SIG-M5 (cell line): Measurements from ENCODE around the gene AGR2.
"Not testable (repeated sequence)": the region's sequence is repeated elsewhere in the genome, so short reads cannot be mapped to it uniquely, and the experiment has no call there.

ENCODE experiments used
- DNase-seq: peaks from one replicate; lab custom pipeline; 2025; lab: John Stamatoyannopoulos, UW

Gene AGR2

DNA sequence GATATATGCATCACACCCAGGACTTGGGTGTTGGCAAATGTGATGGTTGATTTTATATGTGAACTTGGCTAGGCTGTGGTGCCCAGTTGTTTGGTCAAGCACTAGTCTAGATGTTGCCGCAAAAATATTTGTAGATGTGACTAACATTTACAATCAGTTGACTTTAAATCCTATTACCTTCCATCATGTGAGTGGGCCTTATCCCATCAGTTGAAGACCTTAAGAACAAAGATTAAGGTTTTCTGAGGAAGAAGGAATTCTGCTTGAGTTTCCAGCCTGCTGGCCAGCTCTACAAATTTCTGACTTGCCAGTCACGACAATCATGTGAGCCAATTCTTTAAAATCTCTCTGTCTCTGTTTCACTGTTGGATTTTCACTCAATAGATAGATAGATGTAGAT lies 30.9 kb downstream of the AGR2 start:
- no peak for DNase-seq

DNA sequence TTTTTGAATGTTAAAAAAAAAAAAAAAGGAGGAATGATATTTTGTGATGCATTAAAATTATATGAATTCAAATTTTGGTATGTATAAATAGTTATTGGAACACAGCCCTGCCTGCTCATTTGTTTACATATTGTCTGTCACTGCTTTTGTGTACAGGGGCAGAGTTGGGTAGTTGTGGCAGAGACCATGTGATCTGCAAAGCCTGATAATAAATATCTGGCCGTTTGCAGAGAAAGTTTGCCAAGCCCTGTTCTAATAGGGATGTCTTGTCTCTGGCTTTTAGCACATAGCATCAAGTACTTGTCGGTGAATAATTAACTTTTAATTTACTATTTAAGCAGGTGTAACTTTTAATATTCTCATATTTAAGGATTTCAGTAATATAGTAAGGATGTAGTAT lies 31.5 kb downstream of the AGR2 start:
- DNase-seq: no peak

DNA sequence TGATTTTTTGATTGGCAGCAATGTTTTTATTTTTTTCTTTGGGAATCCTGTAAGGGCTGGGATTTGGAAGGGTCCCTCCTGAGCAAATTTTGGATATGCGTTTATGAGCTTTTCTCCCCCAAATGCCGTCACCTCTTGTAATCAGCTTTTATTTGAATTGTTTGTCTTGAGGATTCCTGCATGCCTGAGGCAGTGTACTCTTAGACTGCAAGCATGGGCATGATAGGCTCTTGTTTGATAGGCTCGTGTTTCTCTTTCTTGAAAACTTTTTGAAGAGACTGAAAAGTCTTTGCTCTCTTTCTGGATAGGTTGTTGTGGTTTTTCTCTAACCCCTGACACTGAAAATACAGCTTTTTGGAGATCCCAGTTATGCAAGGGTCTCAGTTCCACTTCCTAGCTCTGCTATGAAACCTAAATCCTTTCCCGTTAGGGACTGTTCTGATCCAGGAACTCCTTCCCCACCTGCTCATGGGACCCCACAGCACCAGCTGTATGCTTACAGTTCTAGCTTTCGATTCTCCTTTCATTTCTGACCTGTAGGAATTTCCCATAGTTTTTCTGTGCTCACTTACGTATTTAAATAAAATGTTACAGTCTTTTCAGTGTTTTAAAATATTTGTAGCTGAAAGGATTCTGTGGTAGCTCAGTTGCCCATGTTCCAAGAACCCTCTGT lies 34.0 kb downstream of the AGR2 start:
- DNase-seq: no peak

DNA sequence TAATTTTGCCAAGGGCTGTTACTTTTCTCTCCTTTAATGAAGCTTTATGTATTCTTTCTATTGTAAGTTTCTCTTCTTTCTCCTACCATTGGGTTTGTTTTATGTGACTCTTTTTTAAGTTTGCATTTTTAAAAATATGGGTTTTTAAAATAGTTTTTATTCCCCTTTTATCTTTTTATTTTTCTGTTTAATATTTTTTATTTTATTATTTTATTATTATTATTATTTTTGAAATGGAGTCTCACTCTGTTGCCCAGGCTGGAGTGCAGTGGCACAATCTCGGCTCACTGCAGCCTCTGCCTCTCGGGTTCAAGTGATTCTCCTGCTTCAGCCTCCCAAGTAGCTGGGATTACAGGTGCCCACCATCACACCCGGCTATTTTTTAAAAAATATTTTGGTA lies 34.8 kb downstream of the AGR2 start:
- not testable (repeated sequence) for DNase-seq

DNA sequence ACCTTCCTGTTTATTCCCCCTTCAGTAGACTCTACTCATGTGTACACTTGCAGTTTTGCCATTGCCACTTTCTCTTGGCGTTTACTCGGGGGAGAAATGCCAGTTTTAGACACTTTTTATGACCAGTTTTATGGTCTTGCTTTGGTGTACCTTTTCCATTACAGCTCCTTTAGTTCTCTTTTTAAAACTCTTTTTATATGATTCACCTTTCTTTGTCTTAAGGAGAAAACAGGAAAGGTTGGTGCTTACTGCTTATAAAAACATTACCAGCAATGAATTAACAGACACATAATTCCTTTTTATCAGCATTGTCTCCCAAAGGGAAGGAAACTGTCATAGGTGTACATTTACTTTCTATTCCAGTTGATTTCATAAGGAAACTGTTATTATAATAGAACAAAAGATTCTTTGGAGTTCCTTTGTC lies 39.4 kb downstream of the AGR2 start:
- no peak for DNase-seq

DNA sequence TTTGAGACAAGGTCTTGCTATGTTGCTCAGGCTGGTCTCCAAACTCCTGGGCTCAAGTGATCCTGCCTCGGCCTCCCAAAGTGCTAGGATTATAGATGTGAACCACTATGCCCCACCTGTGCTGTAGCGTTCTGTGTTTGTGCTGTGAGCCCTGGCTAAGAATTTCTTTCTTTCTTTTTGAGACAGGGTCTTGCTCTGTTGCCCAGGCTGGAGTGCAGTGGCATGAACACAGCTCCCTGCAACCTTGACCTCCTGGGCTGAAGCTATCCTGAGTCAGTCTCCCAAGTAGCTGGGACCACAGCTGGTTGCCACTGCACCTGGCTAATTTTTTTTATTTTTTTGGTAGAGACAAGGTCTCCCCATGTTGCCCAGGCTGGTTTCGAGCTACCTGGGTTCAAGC lies 39.9 kb downstream of the AGR2 start:
- no peak for DNase-seq

DNA sequence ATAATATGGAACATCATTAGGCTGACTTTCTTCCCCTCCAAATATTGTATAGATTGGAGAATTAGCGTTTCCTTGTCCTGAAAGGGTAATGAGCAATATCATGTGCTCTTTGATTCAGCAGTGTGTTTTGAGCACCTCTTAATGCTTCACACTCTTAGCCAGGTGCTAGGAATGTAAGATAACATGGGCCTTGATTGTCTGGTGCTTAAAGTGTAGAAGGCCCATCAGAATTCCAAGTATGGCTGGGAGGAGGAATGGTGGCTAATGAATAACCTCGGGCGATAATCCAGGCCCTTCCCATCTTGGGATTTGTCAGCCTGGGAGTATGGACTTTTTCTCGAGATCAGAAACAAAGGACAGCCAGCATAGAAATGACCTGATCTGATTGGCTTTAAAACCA lies 42.6 kb downstream of the AGR2 start:
- no peak for DNase-seq

DNA sequence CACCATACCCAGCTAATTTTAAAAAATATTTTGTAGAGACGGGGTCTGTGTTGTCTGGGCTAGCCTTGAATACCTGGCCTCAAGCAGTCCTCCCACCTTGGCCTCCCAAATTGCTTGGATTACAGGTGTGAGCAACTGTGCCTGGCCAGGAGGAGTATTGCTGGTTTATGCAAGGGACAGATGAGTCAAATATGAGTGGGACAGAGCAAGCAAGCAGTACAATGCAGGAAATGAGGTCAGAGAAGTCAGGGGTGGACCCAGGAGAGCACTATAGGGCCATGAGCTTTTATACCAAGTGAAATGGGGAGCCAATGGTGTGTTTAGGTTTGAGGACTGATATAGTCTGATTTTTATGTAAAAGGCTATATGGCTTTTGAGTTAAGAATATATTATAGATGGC lies 45.0 kb downstream of the AGR2 start:
- DNase-seq: no peak

DNA sequence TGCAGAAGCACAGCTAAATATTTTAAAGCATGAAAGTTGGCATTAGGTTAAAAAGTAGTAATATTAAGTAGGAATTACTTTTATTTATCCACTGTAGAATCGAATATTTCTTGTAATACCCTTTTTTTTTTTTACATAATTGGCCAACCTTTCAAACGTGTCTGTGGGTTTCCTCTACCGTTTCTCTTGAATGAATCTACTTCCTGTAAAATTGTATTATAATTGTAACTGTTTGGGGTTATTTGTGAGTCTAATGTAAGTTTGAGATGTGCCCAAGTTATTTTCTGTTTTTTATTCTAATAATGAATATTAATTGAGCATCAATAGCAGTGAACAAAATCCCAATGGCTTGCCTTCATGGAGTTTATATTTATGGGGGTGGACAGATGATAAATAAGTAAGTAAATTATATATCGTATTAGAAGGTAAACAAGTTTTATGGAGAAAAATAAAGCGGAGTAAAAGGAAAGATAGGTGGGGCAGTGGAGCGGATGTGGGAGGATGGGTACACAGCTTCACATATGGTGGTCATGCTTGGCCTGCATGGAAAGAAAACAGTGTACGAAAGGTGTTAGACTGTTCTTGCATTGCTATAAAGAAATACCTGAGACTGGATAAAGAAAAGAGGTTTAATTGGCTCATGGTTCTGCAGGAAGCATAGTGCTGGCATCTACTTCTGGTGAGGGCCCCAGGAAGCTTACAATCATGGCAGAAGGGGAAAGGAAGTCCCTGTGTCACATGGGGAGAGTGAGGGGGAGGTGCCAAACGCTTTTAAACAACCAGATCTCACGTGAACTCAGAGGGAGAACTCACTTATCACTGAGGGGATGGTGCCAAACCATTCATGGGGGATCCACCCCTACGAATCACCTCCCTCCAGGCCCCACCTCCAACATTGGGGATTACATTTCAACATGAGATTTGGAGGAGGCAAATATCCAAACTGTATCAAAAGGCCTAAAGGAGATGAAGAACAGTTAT lies 45.9 kb downstream of the AGR2 start:
- DNase-seq: no peak

DNA sequence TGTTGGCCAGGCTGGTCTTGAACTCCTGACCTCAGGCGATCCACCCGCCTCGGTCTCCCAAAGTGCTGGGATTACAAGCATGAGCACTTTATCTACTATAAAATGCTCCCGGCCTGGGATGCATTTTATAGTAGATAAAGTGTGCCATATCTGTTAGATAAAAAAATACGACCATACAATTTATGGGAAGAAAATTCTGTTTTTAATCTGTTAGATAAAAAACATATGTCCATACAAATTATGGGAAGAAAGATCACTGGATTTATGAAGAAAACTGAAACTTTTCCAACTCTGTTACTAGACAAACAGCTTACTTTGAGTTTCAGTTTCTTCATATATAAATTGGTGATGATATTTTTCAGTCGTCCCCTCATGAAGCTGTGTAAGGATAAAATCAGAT lies 46.8 kb downstream of the AGR2 start:
- no peak for DNase-seq

DNA sequence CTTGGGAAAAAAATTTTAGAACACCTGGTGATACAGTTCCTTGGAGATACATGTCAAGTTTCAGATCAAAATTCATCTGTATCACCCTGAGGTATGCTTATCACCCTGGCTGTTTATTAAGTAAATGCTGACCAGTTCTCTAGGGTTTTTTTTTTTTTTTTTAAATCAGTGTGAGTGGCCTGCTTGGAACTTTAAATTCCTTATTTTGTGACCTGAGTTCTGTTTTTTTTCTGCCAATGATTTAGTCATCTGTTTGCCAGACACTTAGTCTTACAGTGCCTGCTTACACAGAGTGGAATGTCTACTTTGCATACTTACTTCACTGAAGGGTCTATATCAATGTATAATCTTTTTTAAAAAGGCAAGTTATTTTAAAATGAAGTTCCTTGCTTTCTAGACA lies 49.4 kb downstream of the AGR2 start:
- no peak for DNase-seq

DNA sequence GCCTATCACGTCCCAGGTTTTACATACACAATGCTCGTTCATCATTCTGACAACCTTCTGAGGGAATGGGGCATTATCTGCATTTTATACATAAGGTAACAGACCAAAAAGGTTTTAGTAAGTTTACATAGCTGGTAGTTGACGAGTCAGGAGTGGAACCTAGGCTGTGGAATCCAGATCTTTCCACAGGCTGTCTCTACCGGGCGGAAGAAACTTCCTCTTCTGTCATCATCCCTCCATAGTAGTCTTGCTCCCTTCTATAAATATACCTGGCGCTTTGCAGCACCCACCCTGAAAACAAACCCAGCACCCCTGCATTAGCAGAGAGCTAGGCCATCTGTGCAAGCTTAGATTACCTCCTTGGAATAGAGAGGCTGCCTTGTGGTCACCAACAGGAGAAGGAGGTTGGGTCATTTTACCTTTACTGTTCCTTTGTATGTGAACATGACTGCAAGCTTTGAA lies 49.9 kb downstream of the AGR2 start:
- no peak for DNase-seq

DNA sequence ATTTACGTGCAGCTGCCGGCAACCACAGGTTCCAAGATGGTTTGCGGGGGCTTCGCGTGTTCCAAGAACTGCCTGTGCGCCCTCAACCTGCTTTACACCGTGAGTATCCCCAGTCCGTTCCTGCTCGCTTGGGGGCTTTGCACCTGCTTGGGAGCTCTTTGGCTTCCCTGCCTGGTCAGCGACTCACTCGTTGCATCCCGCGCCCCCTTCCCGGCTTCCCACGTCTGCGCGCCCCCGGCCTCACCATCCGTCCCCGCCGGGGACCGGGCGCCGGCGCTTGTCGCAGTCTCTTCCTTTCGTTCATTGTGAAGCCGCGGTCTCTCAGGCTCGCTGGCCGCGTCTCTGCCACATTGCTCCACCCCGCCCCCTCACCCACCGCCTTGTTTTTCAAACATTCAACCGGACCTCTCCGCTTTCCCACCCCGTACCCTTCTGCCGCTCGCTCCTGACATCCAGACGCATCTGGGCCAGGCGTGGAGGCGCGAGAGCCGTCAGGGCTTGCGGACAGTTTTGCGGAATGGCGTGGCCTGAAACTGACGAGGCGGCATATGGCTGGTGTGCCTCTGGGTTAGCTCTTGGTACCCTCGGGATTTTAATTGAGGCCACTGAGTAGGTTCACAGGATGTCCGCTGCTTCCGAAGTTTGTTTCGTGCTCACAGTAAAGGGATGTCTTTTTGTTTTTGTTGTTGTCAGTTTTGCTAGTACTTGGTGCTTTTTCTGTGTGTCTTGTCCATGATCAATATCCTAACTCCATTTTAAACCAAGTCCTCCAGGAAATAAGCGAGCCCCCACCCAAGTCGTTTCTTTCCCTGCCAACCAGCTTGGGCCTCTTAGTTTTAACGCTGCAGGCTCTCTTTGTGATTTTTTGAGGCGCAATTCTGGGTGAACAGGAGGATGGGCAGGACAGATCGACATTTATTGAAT lies 50.6 kb downstream of the AGR2 start:
- no peak for DNase-seq

DNA sequence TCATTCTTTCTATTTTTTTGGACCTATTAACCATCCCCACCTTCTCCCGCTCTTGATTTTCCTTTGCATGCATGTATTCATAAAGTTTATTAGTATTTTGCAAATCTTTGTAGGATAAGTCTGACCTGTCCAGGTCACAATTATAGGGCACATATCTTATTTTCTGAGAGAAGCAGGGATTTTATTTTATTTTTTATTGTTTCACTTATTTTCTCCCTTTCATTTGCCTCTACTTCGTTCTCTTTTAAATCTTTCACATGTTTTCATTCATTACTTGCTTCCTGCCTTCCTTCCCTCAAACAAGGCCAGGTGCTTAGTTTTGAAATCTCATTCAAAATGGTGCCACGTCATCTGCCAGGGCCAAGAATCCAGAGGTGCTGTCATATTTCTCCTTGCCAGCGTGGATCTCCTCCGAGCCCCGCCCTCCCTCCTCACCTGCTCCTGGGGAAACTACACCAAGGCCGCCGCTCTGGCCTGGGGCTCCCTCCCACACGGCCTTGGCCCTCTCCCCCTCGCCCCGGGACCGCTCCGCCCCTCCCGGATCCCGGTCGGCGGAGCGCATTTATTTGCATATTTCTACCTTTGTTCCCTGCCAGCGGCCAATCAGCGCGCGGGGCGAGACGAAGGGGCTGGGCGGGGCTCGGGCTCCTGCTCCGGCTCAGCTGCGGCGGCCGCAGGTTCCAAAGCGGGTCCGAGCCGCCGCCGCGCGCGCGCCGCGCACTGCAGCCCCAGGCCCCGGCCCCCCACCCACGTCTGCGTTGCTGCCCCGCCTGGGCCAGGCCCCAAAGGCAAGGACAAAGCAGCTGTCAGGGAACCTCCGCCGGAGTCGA lies 51.5 kb downstream of the AGR2 start, which contains the start of gene TSPAN13:
TSS of gene TSPAN13 (plus strand) at position 654 of the 830 bp plus-strand sequence. CDS start 213 bp downstream, outside the sequence.
- no peak for DNase-seq

DNA sequence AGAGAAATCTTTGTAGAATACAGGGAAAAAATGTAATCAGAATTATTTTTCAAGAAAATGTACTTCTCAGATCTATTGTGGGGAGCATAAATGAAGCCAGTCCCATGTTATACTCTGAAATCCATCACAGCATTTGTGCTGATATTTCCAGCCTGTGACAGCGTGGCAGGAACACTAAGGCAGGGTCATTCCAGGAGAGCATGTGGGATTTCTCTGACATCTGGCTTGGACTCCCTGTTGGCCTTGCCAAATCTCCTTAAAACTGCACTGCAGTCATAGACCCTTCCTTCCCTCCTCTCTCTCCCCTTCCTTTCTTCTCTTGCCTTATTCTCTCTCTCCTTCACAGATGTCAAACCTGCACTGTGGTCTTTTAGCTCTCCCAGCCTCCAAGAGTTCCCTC lies 57.7 kb downstream of the AGR2 start:
- DNase-seq: no peak

DNA sequence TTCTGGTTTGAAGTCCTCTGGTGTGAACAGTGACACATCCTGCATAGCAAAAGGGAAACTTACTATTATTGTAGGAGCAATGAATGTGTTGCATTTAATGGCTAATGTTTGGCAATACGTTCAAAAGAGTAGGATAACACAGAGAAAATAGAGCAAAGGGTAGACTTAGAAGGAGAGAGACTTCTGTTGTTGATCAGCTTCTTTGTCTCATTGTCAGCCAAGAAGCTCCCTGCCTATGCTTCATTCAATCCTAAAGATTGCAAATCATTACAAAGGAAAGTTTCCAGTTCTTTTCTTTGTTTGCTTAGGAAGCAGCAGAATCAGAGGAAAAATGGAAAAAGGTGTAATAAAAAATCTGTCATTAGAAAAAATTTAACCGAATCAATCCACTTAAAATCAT lies 59.2 kb downstream of the AGR2 start:
- no peak for DNase-seq

DNA sequence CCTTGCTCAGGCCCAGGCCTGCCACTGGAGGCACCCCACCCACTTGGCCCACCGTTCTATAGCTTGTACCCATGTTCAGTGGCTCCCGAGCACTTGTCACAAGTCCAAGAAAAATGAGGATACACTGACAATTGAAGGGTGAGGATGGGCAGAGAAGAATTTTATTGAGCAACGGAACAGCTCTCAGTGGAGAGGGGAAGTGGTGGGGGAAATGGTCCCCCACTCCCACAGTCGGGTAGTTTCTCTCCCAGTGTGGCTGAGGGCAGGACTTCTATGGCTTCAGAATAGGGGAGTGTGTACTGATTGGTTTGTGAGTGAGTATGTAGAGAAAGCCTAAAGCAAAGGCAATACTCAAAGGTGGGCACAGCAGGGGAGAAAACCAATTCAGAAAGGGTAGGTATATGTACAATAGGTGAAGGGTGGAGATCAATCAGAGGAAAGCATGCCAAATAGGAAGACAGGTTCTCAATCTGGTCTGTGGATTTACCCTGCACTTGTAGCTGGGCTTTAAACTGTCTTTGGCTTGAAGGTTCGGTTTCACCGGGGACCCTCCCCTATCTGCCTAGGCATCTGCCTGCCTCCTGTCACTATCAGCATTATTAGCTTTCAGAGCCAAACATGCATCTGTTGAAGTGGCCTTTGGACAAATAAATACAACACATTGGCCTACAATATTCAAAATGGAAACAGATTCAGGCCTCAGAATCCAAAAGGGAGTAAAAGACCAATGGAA lies 60.1 kb downstream of the AGR2 start:
- no peak for DNase-seq

DNA sequence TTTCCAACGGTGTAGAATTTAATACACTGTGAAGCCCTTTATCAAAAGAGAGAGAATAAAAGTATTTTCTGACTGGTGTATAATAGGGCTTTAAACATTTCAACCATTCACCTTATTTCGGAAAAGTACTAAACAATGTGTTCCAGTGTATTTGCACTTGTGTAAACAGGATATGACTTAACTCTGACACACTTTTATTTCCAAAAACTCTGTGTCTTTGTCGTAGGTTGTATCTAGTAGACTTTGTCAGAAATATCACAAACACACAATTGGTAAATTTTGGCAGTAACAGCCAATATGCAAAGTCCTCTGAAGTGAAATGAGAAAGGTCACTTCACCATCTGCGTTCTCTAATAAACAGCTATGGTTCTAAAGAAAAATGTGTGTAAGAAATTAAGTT lies 61.6 kb downstream of the AGR2 start:
- no peak for DNase-seq

DNA sequence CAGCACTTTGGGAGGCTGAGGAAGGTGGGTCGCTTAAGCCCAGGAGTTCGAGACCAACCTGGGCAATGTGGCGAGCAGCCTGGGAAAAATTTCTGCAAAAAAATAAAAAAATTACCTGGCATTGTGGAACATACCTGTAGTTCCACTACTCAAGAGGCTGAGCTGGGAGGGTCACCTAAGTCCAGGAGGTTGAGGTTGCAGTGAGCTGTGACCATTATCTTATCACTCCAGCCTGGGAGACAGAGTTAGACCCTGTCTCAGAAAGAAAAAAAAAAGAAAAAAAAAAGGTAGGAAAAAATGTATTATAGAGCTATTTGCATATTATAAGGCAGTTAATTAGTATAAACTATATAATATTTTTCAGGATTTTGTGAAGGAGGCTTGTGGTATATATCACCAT lies 62.3 kb downstream of the AGR2 start:
- no peak for DNase-seq
